Raji (cell line): ENCODE data around the gene SDC1.

Experiments used
- POLR2A ChIP-seq: IDR thresholded peaks from 2 replicates; pipeline ENCODE4 v1.6.1; 2011; ENCODE audit warnings: low read depth, low read length, control low read depth; ENCODE audit not compliant: insufficient read depth

Gene SDC1

GRCh38 chr2:20224716-20225293, at the start of gene SDC1:
Gene SDC1 (minus strand): TSS chr2:20225130. CDS start chr2:20224867, 263 bp downstream.
- TF ChIP-seq POLR2A: no peak

- TF ChIP-seq POLR2A: no peak
Measured at GRCh38 chr2:20273042-20273441, 48.1 kb upstream of the SDC1 start.

- TF ChIP-seq POLR2A: no peak
Measured at GRCh38 chr2:20267529-20267928, 42.6 kb upstream of the SDC1 start.

GRCh38 chr2:20264629-20265028, 39.7 kb upstream of the SDC1 start:
- TF ChIP-seq POLR2A: no peak

- no peak for TF ChIP-seq POLR2A
Measured at GRCh38 chr2:20257411-20257810, 32.5 kb upstream of the SDC1 start.

- no peak for TF ChIP-seq POLR2A
Measured at GRCh38 chr2:20254731-20255130, 29.8 kb upstream of the SDC1 start.

GRCh38 chr2:20250436-20250835, 25.5 kb upstream of the SDC1 start:
- TF ChIP-seq POLR2A: no peak

GRCh38 chr2:20249170-20249569, 24.2 kb upstream of the SDC1 start:
- no peak for TF ChIP-seq POLR2A

- no peak for TF ChIP-seq POLR2A
Measured at GRCh38 chr2:20247084-20247483, 22.2 kb upstream of the SDC1 start.

GRCh38 chr2:20242727-20243377, 17.9 kb upstream of the SDC1 start:
- no peak for TF ChIP-seq POLR2A

- TF ChIP-seq POLR2A: no peak
Measured at GRCh38 chr2:20241973-20242726, 17.2 kb upstream of the SDC1 start.

GRCh38 chr2:20236496-20236895, 11.6 kb upstream of the SDC1 start:
- no peak for TF ChIP-seq POLR2A

- TF ChIP-seq POLR2A: no peak
Measured at GRCh38 chr2:20235655-20236305, 10.8 kb upstream of the SDC1 start.

- no peak for TF ChIP-seq POLR2A
Measured at GRCh38 chr2:20232837-20233207, 7.9 kb upstream of the SDC1 start.

- no peak for TF ChIP-seq POLR2A
Measured at GRCh38 chr2:20231598-20232026, 6.7 kb upstream of the SDC1 start.

GRCh38 chr2:20231159-20231558, 6.2 kb upstream of the SDC1 start:
- TF ChIP-seq POLR2A: no peak

GRCh38 chr2:20230114-20230425, 5.1 kb upstream of the SDC1 start:
- no peak for TF ChIP-seq POLR2A
